GM19324 (cell line): ENCODE results near the gene FUT4.
"Not testable (repeated sequence)": the region's sequence is repeated elsewhere in the genome, so short reads cannot be mapped to it uniquely, and the experiment has no call there.

Experiments
- ATAC-seq: cut with Tn5 transposase; IDR thresholded peaks from one replicate; pipeline ENCODE4 v1.9.1; 2021; ENCODE audit warnings: mild to moderate bottlenecking, moderate library complexity; ENCODE audit not compliant: unreplicated experiment, low FRiP score

Gene FUT4

GRCh38 chr11:94563176-94563847, 19.6 kb downstream of the FUT4 start:
- no peak for ATAC-seq

DNA sequence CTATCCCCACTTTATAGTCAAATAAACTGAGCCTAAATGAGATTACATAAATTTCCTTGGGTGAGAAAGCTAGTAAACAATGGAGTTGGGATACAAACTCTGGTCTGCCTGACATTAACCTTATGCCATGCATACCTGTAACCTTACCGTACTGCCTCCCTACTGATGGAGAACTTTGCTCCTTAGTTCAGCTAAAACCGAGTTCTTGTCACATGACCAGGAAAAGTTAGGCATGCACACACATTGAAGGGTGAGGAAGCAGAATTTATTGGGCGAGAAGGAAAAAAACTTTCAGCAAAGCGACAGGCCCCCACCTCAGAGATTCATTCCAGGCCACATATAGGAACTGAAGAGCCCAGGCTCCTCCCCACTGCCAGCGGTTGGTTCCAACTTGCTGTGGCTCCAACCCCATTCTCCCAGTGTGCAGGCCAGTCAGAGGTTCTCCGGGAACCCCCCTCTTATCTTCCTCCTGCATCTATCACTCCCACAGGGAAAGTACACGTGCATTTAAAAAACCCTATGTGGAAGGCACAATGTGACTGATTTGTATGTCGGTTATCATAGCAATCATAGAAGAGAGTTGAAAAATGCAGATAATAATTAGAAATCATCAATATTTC, 20.2 kb downstream of the FUT4 start:
- ATAC-seq = no peak

DNA sequence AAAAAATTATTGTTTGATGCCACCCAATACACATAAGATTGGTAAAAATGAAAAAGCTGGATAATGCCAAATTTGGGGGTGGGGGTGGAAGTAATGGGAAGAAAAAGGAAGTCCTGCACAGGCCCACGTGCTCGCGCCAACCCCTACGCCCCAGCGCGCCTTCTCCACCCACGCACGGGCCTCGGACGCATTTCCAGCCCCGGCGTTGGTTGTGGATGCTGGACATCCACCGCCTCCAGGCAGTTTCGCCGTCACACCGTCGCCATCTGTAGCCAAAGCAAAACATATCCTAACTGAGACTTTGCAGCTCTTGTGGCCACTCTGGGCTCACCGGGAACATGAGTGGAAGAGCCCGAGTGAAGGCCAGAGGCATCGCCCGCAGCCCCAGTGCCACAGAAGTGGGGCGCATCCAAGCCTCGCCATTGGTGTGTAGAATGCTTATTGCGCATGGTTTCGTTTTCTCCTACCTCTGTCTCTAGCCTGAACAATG, 23.5 kb downstream of the FUT4 start, which contains the start of gene PIWIL4:
PIWIL4 (plus strand) TSS at position 188 of the 490 bp plus-strand sequence; CDS start at position 339, 151 bp downstream.
- no peak for ATAC-seq

DNA sequence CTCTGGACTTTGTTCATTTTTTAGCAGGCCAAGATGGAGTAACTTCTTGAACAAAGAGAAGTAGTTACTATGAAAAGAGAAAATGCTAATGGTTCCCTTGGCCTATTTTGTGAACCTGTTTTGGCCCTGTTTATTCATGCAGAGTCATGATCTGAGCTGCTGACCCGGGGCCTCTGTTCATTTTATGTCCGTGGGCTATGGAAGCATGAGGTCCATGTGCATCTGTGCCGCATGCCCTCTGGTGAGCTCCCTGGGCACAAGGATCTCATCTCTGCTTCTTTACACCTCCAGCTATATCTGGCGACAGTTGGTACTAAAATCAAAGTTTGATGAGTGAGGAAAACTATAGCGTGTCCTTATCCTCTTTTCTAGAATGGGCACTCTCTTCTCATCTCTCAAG, 24.5 kb downstream of the FUT4 start:
- no peak for ATAC-seq

GRCh38 chr11:94568717-94569116, 25.0 kb downstream of the FUT4 start:
- ATAC-seq = no peak

DNA sequence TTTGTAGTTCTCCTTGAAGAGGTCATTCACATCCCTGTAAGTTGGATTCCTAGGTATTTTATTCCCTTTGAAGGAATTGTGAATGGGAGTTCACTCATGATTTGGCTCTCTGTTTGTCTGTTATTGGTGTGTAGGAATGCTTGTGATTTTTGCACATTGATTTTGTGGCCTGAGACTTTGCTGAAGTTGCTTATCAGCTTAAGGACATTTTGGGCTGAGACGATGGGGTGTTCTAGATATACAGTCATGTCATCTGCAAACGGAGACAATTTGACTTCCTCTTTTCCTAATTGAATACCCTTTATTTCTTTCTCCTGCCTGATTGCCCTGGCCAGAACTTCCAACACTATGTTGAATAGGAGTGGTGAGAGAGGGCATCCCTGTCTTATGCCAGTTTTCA, 29.3 kb downstream of the FUT4 start:
- not testable (repeated sequence) for ATAC-seq

- no peak for ATAC-seq
Measured at GRCh38 chr11:94574193-94574961, 30.7 kb downstream of the FUT4 start.

DNA sequence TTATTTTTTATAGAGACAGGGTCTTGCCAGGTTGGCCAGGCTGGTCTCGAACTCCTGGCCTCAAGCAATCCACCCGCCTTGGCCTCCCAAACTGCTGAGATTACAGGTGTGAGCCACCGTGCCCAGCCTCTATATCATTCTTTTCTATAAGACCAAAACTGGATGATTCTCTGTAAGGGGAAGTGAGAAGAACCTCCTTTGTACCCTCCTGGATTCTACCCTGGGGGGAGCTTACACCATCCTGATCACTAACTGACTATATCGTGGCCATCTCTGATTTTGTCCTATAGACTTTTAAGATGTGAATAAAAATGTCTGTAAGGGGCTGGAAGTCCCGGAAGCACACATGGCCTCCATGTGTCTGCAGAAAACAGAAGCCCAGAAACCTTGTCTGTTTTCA, 32.6 kb downstream of the FUT4 start:
- ATAC-seq = no peak

GRCh38 chr11:94577841-94578240, 34.1 kb downstream of the FUT4 start:
- ATAC-seq = no peak

DNA sequence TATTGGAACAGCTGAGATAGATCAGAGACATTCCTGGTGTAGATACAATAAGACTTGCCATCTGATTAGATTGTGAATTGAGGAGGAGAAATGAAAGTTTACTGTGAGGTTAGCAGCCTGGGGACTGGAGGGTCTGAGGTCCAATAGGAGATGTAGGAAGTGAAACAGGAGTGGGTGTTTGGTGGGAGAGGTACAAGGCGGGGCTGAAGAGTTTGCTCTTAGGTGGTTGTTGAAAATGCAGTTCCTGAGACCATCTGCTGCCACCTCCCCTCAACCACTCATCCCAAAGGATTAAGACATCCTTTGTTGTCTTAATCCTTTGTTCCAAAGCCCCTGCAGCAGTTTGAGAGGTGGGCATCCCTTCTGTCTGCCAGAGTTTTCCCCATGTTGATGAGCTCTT, 38.2 kb downstream of the FUT4 start:
- ATAC-seq = no peak

- no peak for ATAC-seq
Measured at GRCh38 chr11:94583213-94583865, 39.6 kb downstream of the FUT4 start.

DNA sequence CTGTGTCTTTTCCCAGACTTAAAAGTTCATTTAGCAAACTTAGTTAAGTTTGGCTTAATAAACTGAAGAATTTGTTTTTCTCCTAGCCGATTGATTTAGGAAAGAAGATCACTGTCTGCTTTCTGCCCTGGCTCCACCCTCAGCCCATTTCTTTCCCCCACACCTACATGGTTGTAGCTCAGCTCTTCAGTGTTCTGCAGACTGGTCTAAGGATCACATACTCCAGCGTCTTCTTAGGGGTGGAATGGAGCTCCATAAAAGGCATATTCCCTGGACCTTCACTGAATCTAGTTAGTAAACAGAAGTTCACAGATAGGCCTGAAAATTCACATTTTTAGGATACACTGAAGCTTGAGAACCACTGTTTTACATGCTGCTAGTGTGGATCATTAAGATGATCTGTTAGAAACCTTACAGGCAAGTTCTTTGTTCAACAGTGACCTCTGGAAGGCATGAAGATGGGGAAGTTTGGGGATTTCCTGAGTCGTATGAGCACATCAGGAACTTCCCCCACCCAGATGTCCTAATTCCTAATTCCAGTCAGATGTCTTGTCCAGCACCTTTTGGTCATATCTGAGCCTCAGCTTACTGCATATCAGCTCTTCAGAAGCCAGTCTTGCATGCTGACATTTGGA, 40.3 kb downstream of the FUT4 start:
- peak; percentile 37 for ATAC-seq

GRCh38 chr11:94584978-94585377, 41.3 kb downstream of the FUT4 start:
- no peak for ATAC-seq

DNA sequence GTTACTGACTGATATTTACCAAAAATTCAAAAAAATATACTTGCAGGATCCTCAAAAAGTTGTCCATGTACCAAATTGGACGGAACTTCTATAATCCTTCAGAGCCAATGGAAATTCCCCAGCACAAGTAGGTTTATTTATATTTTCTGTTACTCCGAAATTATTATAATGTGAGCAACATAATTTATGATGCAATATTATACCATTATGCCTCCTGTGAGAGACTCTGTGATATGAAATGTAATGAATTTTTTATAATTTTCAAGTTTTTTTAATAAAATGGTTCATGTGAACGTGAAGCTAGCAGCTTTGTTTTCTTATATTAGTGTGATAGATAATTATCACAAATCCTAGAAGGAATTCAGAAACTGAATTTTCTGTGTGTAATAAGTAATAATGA, 41.7 kb downstream of the FUT4 start:
- no peak for ATAC-seq

- no peak for ATAC-seq
Measured at GRCh38 chr11:94586546-94586945, 42.8 kb downstream of the FUT4 start.

DNA sequence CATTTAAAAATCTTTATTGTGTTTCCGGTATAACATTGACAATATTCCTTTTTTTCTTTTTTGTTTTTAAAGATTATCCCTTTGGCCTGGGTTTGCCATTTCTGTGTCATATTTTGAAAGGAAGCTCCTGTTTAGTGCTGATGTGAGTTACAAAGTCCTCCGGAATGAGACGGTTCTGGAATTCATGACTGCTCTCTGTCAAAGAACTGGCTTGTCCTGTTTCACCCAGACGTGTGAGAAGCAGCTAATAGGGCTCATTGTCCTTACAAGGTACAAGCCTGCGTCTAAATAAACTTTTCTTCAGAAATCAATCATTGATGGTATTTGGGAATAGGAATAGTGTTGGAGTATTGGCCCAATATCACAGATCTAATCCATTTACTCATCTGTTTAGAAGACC, 43.3 kb downstream of the FUT4 start:
- ATAC-seq = no peak

DNA sequence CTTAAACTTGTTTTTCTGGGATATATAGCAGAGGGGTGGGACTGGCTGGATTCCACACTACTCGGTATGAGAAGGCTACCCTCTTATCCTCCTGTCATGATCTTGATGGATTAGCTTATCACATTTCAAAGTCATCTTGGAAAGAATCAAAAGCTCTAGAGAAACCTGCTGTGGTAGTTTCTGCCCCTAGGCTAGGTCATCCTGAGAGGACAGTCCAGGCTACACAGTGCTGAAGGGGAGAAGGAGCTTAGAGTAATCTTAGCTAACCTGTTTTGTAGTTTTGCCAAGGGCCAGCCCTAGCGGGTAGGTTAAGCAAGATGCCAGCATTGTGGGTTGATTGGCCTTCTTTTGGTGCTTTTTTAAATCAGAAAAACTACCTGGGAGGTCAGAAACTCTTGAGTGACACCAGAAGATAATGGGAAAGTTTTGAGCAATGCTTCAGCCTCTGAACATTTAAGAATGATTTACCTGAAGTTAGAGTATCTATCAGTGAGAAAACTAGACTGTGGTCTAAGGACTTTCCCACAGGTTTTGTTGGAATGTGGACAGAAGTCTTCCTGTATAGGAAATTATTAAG, 44.7 kb downstream of the FUT4 start:
- ATAC-seq = no peak

- no peak for ATAC-seq
Measured at GRCh38 chr11:94590352-94591041, 46.8 kb downstream of the FUT4 start.

- peak; percentile 66 for ATAC-seq
Measured at GRCh38 chr11:94593030-94593429, 49.3 kb downstream of the FUT4 start.

DNA sequence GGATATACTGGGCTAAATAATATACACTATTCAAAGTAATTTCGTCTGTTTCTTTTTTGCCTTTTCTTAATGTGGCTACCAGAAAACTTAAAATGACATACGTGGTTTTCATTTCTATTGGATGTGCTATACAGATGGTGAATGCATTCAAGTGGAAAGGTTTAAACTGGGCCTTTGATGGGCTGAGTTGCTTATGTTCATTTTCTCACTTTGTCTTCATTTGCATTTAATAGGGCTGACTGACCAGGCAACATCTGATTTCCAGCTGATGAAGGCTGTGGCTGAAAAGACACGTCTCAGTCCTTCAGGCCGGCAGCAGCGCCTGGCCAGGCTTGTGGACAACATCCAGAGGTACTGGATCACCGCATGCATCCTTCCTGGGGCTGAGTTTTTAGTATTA, 51.4 kb downstream of the FUT4 start:
- no peak for ATAC-seq
